ENCODE results near the gene CTF1. TPM values are rescaled to one million over a fixed set of nuclear protein-coding genes. Genes with fewer than 3 reads are reported as not detected.

CTF1 gene
- total RNA-seq, 1 donor: 3.3 TPM

DNA sequence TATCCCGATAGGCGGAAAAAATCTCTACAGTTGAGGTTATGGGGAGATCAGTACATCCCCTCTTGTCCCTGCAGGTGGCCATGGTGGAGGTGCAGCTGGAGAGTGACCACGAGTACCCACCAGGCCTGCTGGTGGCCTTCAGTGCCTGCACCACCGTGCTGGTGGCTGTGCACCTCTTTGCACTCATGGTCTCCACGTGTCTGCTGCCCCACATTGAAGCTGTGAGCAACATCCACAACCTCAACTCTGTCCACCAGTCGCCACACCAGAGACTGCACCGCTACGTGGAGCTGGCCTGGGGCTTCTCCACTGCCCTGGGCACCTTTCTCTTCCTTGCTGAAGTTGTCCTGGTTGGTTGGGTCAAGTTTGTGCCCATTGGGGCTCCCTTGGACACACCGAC is 56.7 kb downstream of the CTF1 start:
- Histone ChIP-seq H3K4me3 (ENCODE audit: insufficient read depth, low read length) (no peak overlapping the region), H3K9me3 (ENCODE audit: low read depth, low read length) (no peaks in the 10 kb centered on the region), H3K4me2 (ENCODE audit: insufficient read depth, low read length) (no peak overlapping the region), H3K79me2 (ENCODE audit: insufficient read depth, low read length) (peaks cover 8% of the 10 kb centered on the region), H3K27me3 (ENCODE audit: insufficient read depth, low read length) (no peaks in the 10 kb centered on the region), H3K4me1 (ENCODE audit: insufficient read depth, low read length) (peaks cover 28% of the 10 kb centered on the region), H3K36me3 (ENCODE audit: insufficient read depth, low read length) (no peaks in the 10 kb centered on the region), H4K20me1 (ENCODE audit: insufficient read depth, low read length) (peaks cover 19% of the 10 kb centered on the region), H3K27ac (ENCODE audit: low read depth, low read length) (no peak overlapping the region), H2AFZ (ENCODE audit: low read length) (no peak overlapping the region)
- no peak for DNase-seq (ENCODE audit: insufficient read length, low spot score, missing footprints)
- TF ChIP-seq, protein P1, sequence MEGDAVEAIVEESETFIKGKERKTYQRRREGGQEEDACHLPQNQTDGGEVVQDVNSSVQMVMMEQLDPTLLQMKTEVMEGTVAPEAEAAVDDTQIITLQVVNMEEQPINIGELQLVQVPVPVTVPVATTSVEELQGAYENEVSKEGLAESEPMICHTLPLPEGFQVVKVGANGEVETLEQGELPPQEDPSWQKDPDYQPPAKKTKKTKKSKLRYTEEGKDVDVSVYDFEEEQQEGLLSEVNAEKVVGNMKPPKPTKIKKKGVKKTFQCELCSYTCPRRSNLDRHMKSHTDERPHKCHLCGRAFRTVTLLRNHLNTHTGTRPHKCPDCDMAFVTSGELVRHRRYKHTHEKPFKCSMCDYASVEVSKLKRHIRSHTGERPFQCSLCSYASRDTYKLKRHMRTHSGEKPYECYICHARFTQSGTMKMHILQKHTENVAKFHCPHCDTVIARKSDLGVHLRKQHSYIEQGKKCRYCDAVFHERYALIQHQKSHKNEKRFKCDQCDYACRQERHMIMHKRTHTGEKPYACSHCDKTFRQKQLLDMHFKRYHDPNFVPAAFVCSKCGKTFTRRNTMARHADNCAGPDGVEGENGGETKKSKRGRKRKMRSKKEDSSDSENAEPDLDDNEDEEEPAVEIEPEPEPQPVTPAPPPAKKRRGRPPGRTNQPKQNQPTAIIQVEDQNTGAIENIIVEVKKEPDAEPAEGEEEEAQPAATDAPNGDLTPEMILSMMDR (IDR thresholded peaks at IDR 0.05; ENCODE audit: extremely low read depth, low read depth, low read length): no peak

Small RNA genes within 50 kb of the gene (small RNA-seq; reads per million reads assigned to genes)
- gene AC135048.1 (not detected), gene MIR4519 (not detected), gene MIR762 (not detected)

Other genes with a start within 250 kb of the CTF1 start
- gene PRR14, start 245.7 kb upstream of the CTF1 start, total RNA-seq: 6.8 and 8.0 TPM in 2 replicates
- gene FBRS, start 238.2 kb upstream of the CTF1 start, total RNA-seq: 24.5 and 30.8 TPM in 2 replicates
- 16.3 and 19.2 TPM in 2 replicates for gene SRCAP, start 197.4 kb upstream of the CTF1 start, total RNA-seq
- 20.3 and 25.0 TPM in 2 replicates for gene PHKG2, start 148.2 kb upstream of the CTF1 start, total RNA-seq
- 2.4 and 2.9 TPM in 2 replicates for gene CFAP119, start 134.6 kb upstream of the CTF1 start, total RNA-seq
- 63.1 and 88.3 TPM in 2 replicates for gene RNF40, start 134.3 kb upstream of the CTF1 start, total RNA-seq
- 15.3 and 16.3 TPM in 2 replicates for gene ZNF629, start 109.4 kb upstream of the CTF1 start, total RNA-seq
- gene BCL7C, start 2.5 kb upstream of the CTF1 start, total RNA-seq: 33.3 and 36.2 TPM in 2 replicates
- 12.7 and 14.5 TPM in 2 replicates for gene FBXL19, start 27.0 kb downstream of the CTF1 start, total RNA-seq
- gene ORAI3, start 52.5 kb downstream of the CTF1 start, total RNA-seq: 63.3 and 66.0 TPM in 2 replicates
- gene SETD1A, start 61.1 kb downstream of the CTF1 start, total RNA-seq: 2.2 and 2.9 TPM in 2 replicates
- gene HSD3B7, start 88.6 kb downstream of the CTF1 start, total RNA-seq: 45.6 and 47.7 TPM in 2 replicates
- gene STX1B, start 114.0 kb downstream of the CTF1 start, total RNA-seq: 0.72 and 2.9 TPM in 2 replicates
- 26.8 and 30.6 TPM in 2 replicates for gene STX4, start 136.9 kb downstream of the CTF1 start, total RNA-seq
- gene ZNF668, start 177.6 kb downstream of the CTF1 start, total RNA-seq: 14.4 and 14.5 TPM in 2 replicates
- 15.6 and 18.5 TPM in 2 replicates for gene ZNF646, start 177.8 kb downstream of the CTF1 start, total RNA-seq
- 2.7 and 2.9 TPM in 2 replicates for gene PRSS53, start 192.3 kb downstream of the CTF1 start, total RNA-seq
- gene VKORC1, start 198.2 kb downstream of the CTF1 start, total RNA-seq: 132 and 147 TPM in 2 replicates
- 25.9 and 30.0 TPM in 2 replicates for gene BCKDK, start 211.8 kb downstream of the CTF1 start, total RNA-seq
- gene KAT8, start 221.1 kb downstream of the CTF1 start, total RNA-seq: 31.8 and 35.1 TPM in 2 replicates
- not detected in 2 replicates for gene PRSS8, start 239.1 kb downstream of the CTF1 start, total RNA-seq